PC-9 (cell line): ENCODE results near the gene DPP10. TPM values are rescaled to one million over a fixed set of nuclear protein-coding genes. Genes with fewer than 3 reads are reported as not detected.
"Not testable (repeated sequence)": the region's sequence is repeated elsewhere in the genome, so short reads cannot be mapped to it uniquely, and the experiment has no call there.

Source experiments
- BruUV-seq: library from RNA; stranded (reverse); fragments of 400-500 nt; replicated peaks from 2 replicates; lab custom pipeline; 2021; lab: Mats Ljungman, UMichigan
- CTCF ChIA-PET: fragments of 300-600 bp; sonication (Branson Sonifier 250); formaldehyde crosslinking; loops from one replicate; lab custom pipeline; 2022; ENCODE audit warnings: antibody characterized with exemption; lab: Charles Lee
- POLR2A ChIA-PET: fragments of 300-600 bp; sonication (Branson Sonifier 250); formaldehyde crosslinking; loops from one replicate; lab custom pipeline; 2022; ENCODE audit warnings: antibody characterized with exemption; ENCODE audit not compliant: unreplicated experiment; lab: Charles Lee
- DNase-seq, 2 experiments: peaks; one replicate each; pipeline versions ENCODE4 v3.0.0 to v3.0.0-alpha.2; 2015 to 2022; ENCODE audit warnings: mixed read lengths in 1 of 2
- H2AFZ ChIP-seq: fragments of 200-600 bp; sonication (generic); 2 replicates; pipeline ENCODE4 v1.8.1; 2017; ENCODE audit warnings: antibody characterized with exemption
- H3F3A ChIP-seq: fragments of 200-600 bp; sonication (generic); 2 replicates; pipeline ENCODE4 v1.8.1; 2017; ENCODE audit warnings: antibody characterized with exemption, mild to moderate bottlenecking, low read depth; ENCODE audit not compliant: insufficient read depth
- H3K27ac ChIP-seq: fragments of 200-600 bp; sonication (generic); 2 replicates; pipeline ENCODE4 v1.6.1; 2016; ENCODE audit warnings: mixed run types
- H3K27me3 ChIP-seq: fragments of 200-600 bp; sonication (generic); 2 replicates; pipeline ENCODE4 v1.6.1; 2016; ENCODE audit warnings: low read depth, mixed run types; ENCODE audit not compliant: insufficient read depth
- H3K36me3 ChIP-seq: fragments of 200-600 bp; sonication (generic); 2 replicates; pipeline ENCODE4 v1.6.1; 2016; ENCODE audit warnings: low read depth, mixed run types
- H3K4me1 ChIP-seq: fragments of 200-600 bp; sonication (generic); replicated peaks from 2 replicates; pipeline ENCODE4 v1.6.1; 2016; ENCODE audit warnings: mixed run types; ENCODE audit not compliant: insufficient read depth
- H3K4me2 ChIP-seq: fragments of 200-600 bp; sonication (generic); 2 replicates; pipeline ENCODE4 v1.6.1; 2017; ENCODE audit warnings: mixed run types
- H3K4me3 ChIP-seq: fragments of 200-600 bp; sonication (generic); 2 replicates; pipeline ENCODE4 v1.6.1; 2016; ENCODE audit warnings: mixed run types
- H3K79me2 ChIP-seq: fragments of 200-600 bp; sonication (generic); 2 replicates; pipeline ENCODE4 v1.6.1; 2017; ENCODE audit warnings: low read depth, mixed run types
- H3K9me2 ChIP-seq: fragments of 200-600 bp; sonication (generic); 2 replicates; pipeline ENCODE4 v1.8.1; 2017; ENCODE audit warnings: mild to moderate bottlenecking; ENCODE audit not compliant: insufficient read depth
- H3K9me3 ChIP-seq: fragments of 200-600 bp; sonication (generic); 2 replicates; pipeline ENCODE4 v1.8.1; 2016; ENCODE audit warnings: low read depth; ENCODE audit not compliant: insufficient read depth
- H4K20me1 ChIP-seq: fragments of 200-600 bp; sonication (generic); 2 replicates; pipeline ENCODE4 v1.8.1; 2017; ENCODE audit not compliant: insufficient read depth
- CTCF ChIP-seq: fragments of 200-600 bp; sonication (generic); conservative IDR thresholded peaks from 2 replicates; pipeline ENCODE4 v1.6.1; 2017; ENCODE audit warnings: mixed run types, antibody characterized with exemption, mild to moderate bottlenecking, moderate library complexity
- EZH2 ChIP-seq: fragments of 200-600 bp; sonication (generic); IDR thresholded peaks from 2 replicates; pipeline ENCODE4 v1.8.0; 2017; ENCODE audit warnings: antibody characterized with exemption, low read depth
- intact Hi-C: fragments of 100-400 bp; cut with micrococcal nuclease; formaldehyde crosslinking; loops from one replicate; pipeline ENCODE4 v1.10.0; 2022; ENCODE audit not compliant: unreplicated experiment
- total RNA-seq: library from RNA; stranded (reverse); gene quantifications from 2 replicates; pipeline ENCODE4 v1.2.3, GENCODE V29; 2021

DPP10 gene
- total RNA-seq, 1 experiment from 2014 or later: not detected

GRCh38 chr2:114406347-114406746 is 36.1 kb upstream of the DPP10 start:
- no peaks in the 10 kb centered on the region for H3K27me3 ChIP-seq
- intact Hi-C loops: no loop called here
- no peaks in the 10 kb centered on the region for H3K4me1 ChIP-seq
- no peak overlapping the region for H2AFZ ChIP-seq
- POLR2A ChIA-PET: no interaction called here
- no peak overlapping the region for H3K4me3 ChIP-seq
- no peaks in the 10 kb centered on the region for H3K36me3 ChIP-seq
- DNase-seq: no peak
- H3K79me2 ChIP-seq: no peaks in the 10 kb centered on the region
- TF ChIP-seq EZH2 (no peak), CTCF (no peak)
- BruUV-seq: no TSS peak
- H3K4me2 ChIP-seq: no peak overlapping the region
- no peaks in the 10 kb centered on the region for H3K9me3 ChIP-seq
- no peaks in the 10 kb centered on the region for H3F3A ChIP-seq
- CTCF ChIA-PET: no interaction called here
- no peaks in the 10 kb centered on the region for H3K9me2 ChIP-seq
- no peak overlapping the region for H3K27ac ChIP-seq
- no peaks in the 10 kb centered on the region for H4K20me1 ChIP-seq

- H2AFZ ChIP-seq, H3K9me3 ChIP-seq, DNase-seq, CTCF ChIA-PET, BruUV-seq, H3K79me2 ChIP-seq, H3K27me3 ChIP-seq, H3F3A ChIP-seq, H3K4me2 ChIP-seq, H3K27ac ChIP-seq, POLR2A ChIA-PET, intact Hi-C loops, H3K9me2 ChIP-seq, H4K20me1 ChIP-seq, H3K36me3 ChIP-seq, H3K4me1 ChIP-seq, H3K4me3 ChIP-seq: not testable (repeated sequence)
These were observed 35.1 kb upstream of the DPP10 start for GRCh38 chr2:114407353-114407752.

- ChIA-PET POLR2A (no interaction called here), CTCF (no interaction called here)
- no peaks in the 10 kb centered on the region for H3K36me3 ChIP-seq
- H3K4me1 ChIP-seq: no peaks in the 10 kb centered on the region
- intact Hi-C loops: no loop called here
- peaks cover 29% of the 10 kb centered on the region for H3K27me3 ChIP-seq
- no peaks in the 10 kb centered on the region for H3K79me2 ChIP-seq
- no peak for TF ChIP-seq EZH2
- TF ChIP-seq CTCF: no peak
- no peak overlapping the region for H3K27ac ChIP-seq
- no peaks in the 10 kb centered on the region for H4K20me1 ChIP-seq
- no peaks in the 10 kb centered on the region for H3K9me2 ChIP-seq
- H3F3A ChIP-seq: no peaks in the 10 kb centered on the region
- BruUV-seq: no TSS peak
- no peak overlapping the region for H3K4me2 ChIP-seq
- no peaks in the 10 kb centered on the region for H3K9me3 ChIP-seq
- no peak overlapping the region for H2AFZ ChIP-seq
- no peak for DNase-seq
- no peak overlapping the region for H3K4me3 ChIP-seq
These were observed 20.7 kb upstream of the DPP10 start for GRCh38 chr2:114421781-114422180.

- H3K27ac ChIP-seq: no peak overlapping the region
- no peaks in the 10 kb centered on the region for H3K9me3 ChIP-seq
- BruUV-seq: no TSS peak
- H4K20me1 ChIP-seq: no peaks in the 10 kb centered on the region
- no peaks in the 10 kb centered on the region for H3K4me1 ChIP-seq
- DNase-seq: no peak
- TF ChIP-seq CTCF: no peak
- TF ChIP-seq EZH2: no peak
- intact Hi-C loops: no loop called here
- ChIA-PET CTCF (no interaction called here), POLR2A (no interaction called here)
- no peaks in the 10 kb centered on the region for H3F3A ChIP-seq
- no peak overlapping the region for H2AFZ ChIP-seq
- peaks cover 33% of the 10 kb centered on the region for H3K27me3 ChIP-seq
- H3K36me3 ChIP-seq: no peaks in the 10 kb centered on the region
- no peak overlapping the region for H3K4me3 ChIP-seq
- no peaks in the 10 kb centered on the region for H3K9me2 ChIP-seq
- no peaks in the 10 kb centered on the region for H3K79me2 ChIP-seq
- no peak overlapping the region for H3K4me2 ChIP-seq
These were observed 17.7 kb upstream of the DPP10 start for GRCh38 chr2:114424699-114425098.
